ENCODE data around the gene PPP1R9A. TPM values are rescaled to one million over a fixed set of nuclear protein-coding genes. Genes with fewer than 3 reads are reported as not detected.
A peak's percentile ranks its signal among the peaks of the same experiment; 100 is the strongest.

Gene PPP1R9A
- total RNA-seq, 2 donors from 2014 or later: not detected

DNA sequence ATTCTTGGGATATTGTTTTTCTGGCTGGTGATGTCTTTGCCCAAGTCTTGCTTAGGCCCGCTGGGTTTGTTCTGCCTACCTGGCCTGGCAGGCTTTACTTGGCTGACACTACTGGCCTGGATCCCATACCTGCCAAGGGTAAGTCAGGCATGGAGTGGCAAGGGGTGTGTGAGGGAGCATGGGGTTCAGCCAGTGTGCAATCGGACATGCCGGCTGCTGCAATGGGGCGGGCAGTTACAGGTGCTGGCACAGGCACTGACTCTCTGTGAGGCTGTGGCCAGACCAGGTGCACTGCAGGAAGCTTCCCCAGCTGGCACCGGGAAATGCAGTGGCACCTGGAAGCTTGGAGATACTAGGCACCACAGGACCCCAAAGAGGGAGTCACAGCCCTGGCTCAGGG lies 248.6 kb downstream of the PPP1R9A start:
- Mint-ChIP-seq H3K9me3 (no peaks in the 10 kb centered on the region), H3K36me3 (no peaks in the 10 kb centered on the region), H3K27ac (no peak overlapping the region)
- no peak for DNase-seq (ENCODE audit: low spot score in 2 of 2)
- ATAC-seq: no peak

DNA sequence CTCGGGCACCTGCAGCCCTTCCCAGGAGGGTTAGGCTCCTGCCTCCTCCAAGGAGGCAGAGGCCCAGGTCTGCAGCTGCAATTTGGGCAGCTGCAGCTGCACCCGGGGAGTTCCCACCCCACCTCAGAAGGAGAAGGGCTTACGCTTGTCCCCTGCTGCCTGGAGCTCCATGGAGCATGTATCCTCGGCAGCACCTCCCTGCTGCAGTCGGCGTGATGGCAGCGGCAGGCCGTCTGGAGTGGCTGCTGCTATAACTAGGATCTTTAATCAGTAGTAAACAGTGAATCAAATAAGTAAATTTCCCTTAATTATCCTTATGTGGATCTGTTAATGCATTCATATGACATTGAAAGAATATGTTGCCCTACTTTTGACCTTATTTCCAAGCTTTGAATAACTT lies 250.0 kb downstream of the PPP1R9A start:
- no peak for DNase-seq (ENCODE audit: low spot score in 2 of 2)
- ATAC-seq: no peak
- Mint-ChIP-seq H3K27ac (no peak overlapping the region), H3K36me3 (no peaks in the 10 kb centered on the region), H3K9me3 (no peaks in the 10 kb centered on the region)

DNA sequence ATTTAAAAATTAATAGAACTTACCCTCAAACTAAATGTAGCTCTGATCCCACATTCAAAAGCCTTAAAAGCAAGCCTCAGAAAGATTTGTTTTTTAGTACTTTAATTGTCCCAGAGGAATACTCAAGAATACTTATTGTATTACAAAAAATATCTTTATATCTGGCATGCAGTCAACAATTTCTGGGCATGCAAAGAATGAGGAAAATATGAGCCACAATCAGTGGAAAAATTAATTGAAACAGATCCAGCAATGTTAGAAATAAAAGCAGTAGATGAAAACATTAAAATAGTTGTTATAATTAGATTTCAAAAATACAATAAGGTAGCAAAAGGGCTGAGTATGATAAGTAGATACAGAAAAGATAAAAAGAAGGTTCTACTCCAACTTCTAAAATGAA lies 262.3 kb downstream of the PPP1R9A start:
- Mint-ChIP-seq H3K9me3 (peaks cover 0 to 5% of the 10 kb centered on the region in 2 donors), H3K27ac (no peak overlapping the region), H3K36me3 (peaks cover 0 to 8% of the 10 kb centered on the region in 2 donors)
- ATAC-seq (no peak), DNase-seq (ENCODE audit: low spot score in 2 of 2) (no peak)

DNA sequence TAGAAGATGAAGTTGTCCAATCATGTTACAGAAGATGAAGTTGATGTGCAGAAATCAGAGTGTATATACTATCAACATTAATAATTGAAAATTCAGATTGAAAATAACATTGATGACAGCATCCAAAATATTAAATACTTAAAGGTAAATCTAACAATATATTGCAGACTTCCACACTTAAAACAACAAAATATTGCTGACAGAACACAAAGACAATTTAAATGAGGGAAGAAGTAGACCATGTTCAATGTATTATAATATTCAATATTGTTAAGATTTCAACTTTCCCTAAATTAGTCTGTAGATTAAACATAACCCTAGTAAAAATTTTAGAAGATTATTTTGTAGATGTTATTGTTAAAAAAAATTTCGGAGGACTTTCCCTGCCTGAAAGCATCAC lies 265.0 kb downstream of the PPP1R9A start:
- Mint-ChIP-seq H3K27ac (no peak overlapping the region), H3K36me3 (no peaks in the 10 kb centered on the region), H3K9me3 (no peaks in the 10 kb centered on the region)
- DNase-seq (ENCODE audit: low spot score in 2 of 2): no peak
- ATAC-seq: no peak

DNA sequence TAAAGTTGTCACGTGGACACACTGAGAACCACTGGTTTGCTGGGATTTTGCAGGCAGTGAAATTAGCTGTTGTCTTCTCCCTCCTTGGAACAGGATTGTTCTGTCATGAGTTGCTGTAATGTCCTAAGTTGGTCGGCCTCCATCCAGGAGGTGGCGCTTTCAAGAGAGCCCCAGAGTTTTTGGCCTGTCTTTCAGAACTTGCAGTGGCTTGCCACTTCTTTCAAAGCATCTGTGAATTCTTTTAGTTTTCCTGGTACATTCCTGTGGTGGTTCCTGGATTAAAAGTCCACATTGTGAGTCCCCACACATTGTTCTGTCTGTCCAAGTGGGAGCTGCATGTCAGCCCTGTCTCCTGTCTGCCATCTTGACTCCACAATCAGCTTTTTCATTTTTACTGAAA lies 283.1 kb downstream of the PPP1R9A start:
- DNase-seq (ENCODE audit: low spot score in 2 of 2) (no peak), ATAC-seq (no peak)
- Mint-ChIP-seq H3K27ac (no peak overlapping the region), H3K36me3 (no peaks in the 10 kb centered on the region), H3K9me3 (no peaks in the 10 kb centered on the region)

GRCh38 chr7:95191795-95192194 lies 284.4 kb downstream of the PPP1R9A start:
- ATAC-seq: no peak
- Mint-ChIP-seq H3K9me3 (no peaks in the 10 kb centered on the region), H3K27ac (no peak overlapping the region), H3K36me3 (no peaks in the 10 kb centered on the region)
- no peak for DNase-seq (ENCODE audit: low spot score in 2 of 2)

GRCh38 chr7:95198863-95199262 lies 291.5 kb downstream of the PPP1R9A start:
- no peaks in the 10 kb centered on the region for H3K36me3 Mint-ChIP-seq
- DNase-seq (ENCODE audit: low spot score in 2 of 2) (no peak), ATAC-seq (no peak)
- H3K9me3 Mint-ChIP-seq: no peaks in the 10 kb centered on the region
- no peak overlapping the region for H3K27ac Mint-ChIP-seq

- no peak overlapping the region for H3K27ac Mint-ChIP-seq
- H3K9me3 Mint-ChIP-seq: peaks cover 0 to 5% of the 10 kb centered on the region in 2 donors
- ATAC-seq: no peak
- DNase-seq (ENCODE audit: low spot score in 2 of 2): no peak
- no peaks in the 10 kb centered on the region for H3K36me3 Mint-ChIP-seq
Observed at GRCh38 chr7:95199779-95200558, 292.6 kb downstream of the PPP1R9A start.

DNA sequence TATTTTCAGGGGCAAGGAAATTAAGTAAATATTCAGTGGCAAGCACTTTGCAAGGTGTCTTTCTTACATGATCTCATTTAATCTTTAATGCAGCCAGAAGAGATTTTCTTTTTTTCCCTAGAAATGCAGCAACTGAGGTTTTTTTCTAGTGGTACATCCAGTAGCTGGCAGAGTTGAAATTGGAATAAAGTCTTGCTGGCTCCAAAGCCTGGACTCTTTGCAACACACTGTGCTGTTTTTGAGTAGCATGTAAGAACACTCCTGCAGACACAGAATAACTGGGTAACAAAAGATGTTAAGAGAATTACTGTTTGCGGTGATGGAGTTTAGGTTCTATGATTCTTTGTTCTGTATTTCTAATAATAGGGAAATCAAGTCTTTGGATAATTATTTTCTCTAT lies 293.3 kb downstream of the PPP1R9A start:
- ATAC-seq (no peak), DNase-seq (ENCODE audit: low spot score in 2 of 2) (no peak)
- no peaks in the 10 kb centered on the region for H3K36me3 Mint-ChIP-seq
- H3K27ac Mint-ChIP-seq: no peak overlapping the region
- H3K9me3 Mint-ChIP-seq: peaks cover 0 to 6% of the 10 kb centered on the region in 2 donors

- no peak overlapping the region for H3K27ac Mint-ChIP-seq
- no peak for DNase-seq (ENCODE audit: low spot score in 2 of 2)
- H3K9me3 Mint-ChIP-seq: peaks cover 0 to 6% of the 10 kb centered on the region in 2 donors
- no peaks in the 10 kb centered on the region for H3K36me3 Mint-ChIP-seq
- no peak for ATAC-seq
Observed at GRCh38 chr7:95201727-95202126, 294.3 kb downstream of the PPP1R9A start.

- no peak overlapping the region for H3K27ac Mint-ChIP-seq
- ATAC-seq (no peak), DNase-seq (ENCODE audit: low spot score in 2 of 2) (no peak)
- H3K9me3 Mint-ChIP-seq: peaks cover 0 to 6% of the 10 kb centered on the region in 2 donors
- H3K36me3 Mint-ChIP-seq: no peaks in the 10 kb centered on the region
Observed at GRCh38 chr7:95204618-95205017, 297.2 kb downstream of the PPP1R9A start.

GRCh38 chr7:95205665-95206225 lies 298.4 kb downstream of the PPP1R9A start:
- Mint-ChIP-seq H3K36me3 (no peaks in the 10 kb centered on the region), H3K27ac (no peak overlapping the region), H3K9me3 (peaks cover 0 to 8% of the 10 kb centered on the region in 2 donors)
- no peak for DNase-seq (ENCODE audit: low spot score in 2 of 2)
- no peak for ATAC-seq

GRCh38 chr7:95209276-95209675 lies 301.9 kb downstream of the PPP1R9A start:
- no peak overlapping the region for H3K27ac Mint-ChIP-seq
- DNase-seq (ENCODE audit: low spot score in 2 of 2) (no peak), ATAC-seq (no peak)
- H3K9me3 Mint-ChIP-seq: peaks cover 6 to 13% of the 10 kb centered on the region in 2 donors
- H3K36me3 Mint-ChIP-seq: no peaks in the 10 kb centered on the region

DNA sequence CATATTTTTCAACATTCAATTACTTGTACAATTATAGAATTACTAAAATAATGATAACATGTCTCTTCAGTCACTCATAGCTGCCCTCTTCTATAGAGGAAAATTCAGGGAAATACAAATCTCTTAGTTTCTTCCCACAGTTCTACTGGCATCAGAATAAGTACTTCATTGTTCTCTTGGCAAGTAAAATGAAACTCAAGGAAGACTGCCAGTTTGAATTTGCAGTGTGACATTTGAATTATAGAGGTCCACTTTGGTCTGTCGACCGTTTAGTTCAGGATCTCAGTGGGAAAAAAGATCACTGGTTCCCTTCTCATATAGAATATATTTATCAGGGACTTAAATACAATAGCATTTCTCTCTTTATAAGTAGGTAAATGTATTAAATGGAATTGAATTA lies 302.4 kb downstream of the PPP1R9A start:
- DNase-seq (ENCODE audit: low spot score in 2 of 2) (no peak), ATAC-seq (no peak)
- peaks cover 6 to 9% of the 10 kb centered on the region in 2 donors for H3K9me3 Mint-ChIP-seq
- H3K27ac Mint-ChIP-seq: no peak overlapping the region
- H3K36me3 Mint-ChIP-seq: no peaks in the 10 kb centered on the region

GRCh38 chr7:95213148-95213547 lies 305.8 kb downstream of the PPP1R9A start:
- no peak for DNase-seq (ENCODE audit: low spot score in 2 of 2)
- Mint-ChIP-seq H3K9me3 (peaks cover 11 to 14% of the 10 kb centered on the region in 2 donors), H3K36me3 (peaks cover 0 to 5% of the 10 kb centered on the region in 2 donors), H3K27ac (no peak overlapping the region)
- no peak for ATAC-seq

DNA sequence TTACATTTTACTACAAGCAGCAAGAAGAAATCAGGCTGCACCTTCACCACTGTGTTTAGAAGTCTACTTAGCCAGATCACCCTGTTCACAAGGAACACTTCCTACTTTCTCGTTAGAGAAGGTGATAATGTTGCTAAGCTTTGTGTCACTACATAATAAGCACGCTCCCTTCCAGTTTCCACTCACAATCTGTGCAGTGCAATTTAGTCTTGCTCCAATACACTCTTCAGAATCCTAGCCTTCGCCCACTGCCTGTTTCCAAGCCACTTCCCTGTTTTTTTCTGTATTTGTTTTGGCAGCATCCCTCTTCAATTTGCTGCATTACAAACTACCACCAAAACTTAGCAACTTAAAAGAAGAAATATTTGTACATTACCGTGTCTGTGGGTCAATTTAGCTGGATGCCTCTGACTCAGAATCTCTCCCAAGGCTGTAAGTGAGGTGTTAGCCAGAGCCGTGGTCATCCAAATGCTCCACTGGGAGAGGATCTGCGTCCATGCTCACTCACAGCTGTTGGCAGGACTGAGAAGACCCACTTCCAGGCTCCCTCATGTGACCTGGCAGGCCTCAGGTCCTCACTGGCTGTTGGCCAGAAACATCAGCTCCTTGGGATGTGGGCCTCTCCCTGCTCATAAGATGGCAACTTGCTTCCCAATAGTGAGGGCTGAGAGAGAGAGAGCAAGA lies 306.6 kb downstream of the PPP1R9A start:
- Mint-ChIP-seq H3K36me3 (peaks cover 0 to 6% of the 10 kb centered on the region in 2 donors), H3K9me3 (peaks cover 11 to 14% of the 10 kb centered on the region in 2 donors)
- no peak for ATAC-seq

GRCh38 chr7:95219721-95220120 lies 312.3 kb downstream of the PPP1R9A start:
- no peak overlapping the region for H3K27ac Mint-ChIP-seq
- DNase-seq (ENCODE audit: low spot score in 2 of 2): no peak
- H3K36me3 Mint-ChIP-seq: peaks cover 0 to 6% of the 10 kb centered on the region in 2 donors
- H3K9me3 Mint-ChIP-seq: peaks cover 4 to 8% of the 10 kb centered on the region in 2 donors
- ATAC-seq: no peak

More for the DNA sequence above, 306.6 kb downstream of the PPP1R9A start:
- no peak for DNase-seq (ENCODE audit: low spot score in 2 of 2)
- peak overlapping the region in 1 of 2 donors; percentile 46 for H3K27ac Mint-ChIP-seq

Data from activated naive CD4-positive, alpha-beta T cell treated with anti-CD3 and anti-CD28 coated beads, Interleukin-2, amount 50 U/mL, for 72 hours (primary cell).